HUES48 (cell line): Measurements from ENCODE around the gene SMC1B.
"Not testable (repeated sequence)": the region's sequence is repeated elsewhere in the genome, so short reads cannot be mapped to it uniquely, and the experiment has no call there.

Experiments used
- H3K27ac ChIP-seq: one replicate; pipeline ENCODE4 v1.7.0; 2013; ENCODE audit warnings: low read depth, low read length, inconsistent platforms
- H3K27me3 ChIP-seq: 2 replicates; pipeline ENCODE4 v1.6.1; 2013; ENCODE audit warnings: mild to moderate bottlenecking, low read length; ENCODE audit not compliant: control insufficient read depth, insufficient read depth
- H3K36me3 ChIP-seq: 2 replicates; pipeline ENCODE4 v1.6.1; 2013; ENCODE audit warnings: low read length; ENCODE audit not compliant: control insufficient read depth, insufficient read depth
- H3K4me1 ChIP-seq: 2 replicates; pipeline ENCODE4 v1.6.1; 2013; ENCODE audit warnings: mild to moderate bottlenecking, low read length; ENCODE audit not compliant: control insufficient read depth, insufficient read depth
- H3K4me3 ChIP-seq: 2 replicates; pipeline ENCODE4 v1.5.1; 2013; ENCODE audit warnings: mild to moderate bottlenecking, low read depth, low read length
- H3K9ac ChIP-seq: 2 replicates; pipeline ENCODE4 v1.6.1; 2013; ENCODE audit warnings: mild to moderate bottlenecking, low read depth, low read length, moderate library complexity
- H3K9me3 ChIP-seq: 2 replicates; pipeline ENCODE4 v1.6.1; 2013; ENCODE audit warnings: low read length; ENCODE audit not compliant: control insufficient read depth, insufficient read depth

The SMC1B gene

GRCh38 chr22:45444168-45444567 lies 30.8 kb upstream of the SMC1B start:
- Histone ChIP-seq H3K27ac (no peak overlapping the region), H3K9me3 (no peaks in the 10 kb centered on the region), H3K36me3 (no peaks in the 10 kb centered on the region), H3K9ac (no peak overlapping the region), H3K4me3 (no peak overlapping the region), H3K27me3 (no peaks in the 10 kb centered on the region), H3K4me1 (no peaks in the 10 kb centered on the region)

GRCh38 chr22:45442116-45442515 lies 28.7 kb upstream of the SMC1B start:
- H3K27ac ChIP-seq = no peak overlapping the region
- H3K9me3 ChIP-seq = no peaks in the 10 kb centered on the region

GRCh38 chr22:45441138-45441537 lies 27.7 kb upstream of the SMC1B start:
- Histone ChIP-seq H3K9me3 (no peaks in the 10 kb centered on the region), H3K27me3 (no peaks in the 10 kb centered on the region), H3K9ac (no peak overlapping the region), H3K36me3 (no peaks in the 10 kb centered on the region), H3K4me3 (no peak overlapping the region), H3K27ac (no peak overlapping the region), H3K4me1 (no peaks in the 10 kb centered on the region)

More at GRCh38 chr22:45442116-45442515, 28.7 kb upstream of the SMC1B start:
- H3K4me3 ChIP-seq = no peak overlapping the region
- H3K36me3 ChIP-seq = no peaks in the 10 kb centered on the region
- H3K27me3 ChIP-seq = no peaks in the 10 kb centered on the region
- H3K9ac ChIP-seq = no peak overlapping the region
- H3K4me1 ChIP-seq = no peaks in the 10 kb centered on the region

- H3K4me3 ChIP-seq, H3K27me3 ChIP-seq, H3K9ac ChIP-seq, H3K9me3 ChIP-seq, H3K27ac ChIP-seq, H3K4me1 ChIP-seq, H3K36me3 ChIP-seq: not testable (repeated sequence)
These were observed 27.3 kb upstream of the SMC1B start for GRCh38 chr22:45440688-45441087.

- no peak overlapping the region for H3K27ac ChIP-seq
These were observed 24.9 kb upstream of the SMC1B start for GRCh38 chr22:45438336-45438735.

GRCh38 chr22:45436871-45437517 lies 23.6 kb upstream of the SMC1B start:
- not testable (repeated sequence) for H3K27me3 ChIP-seq, H3K36me3 ChIP-seq, H3K4me3 ChIP-seq, H3K4me1 ChIP-seq, H3K27ac ChIP-seq, H3K9me3 ChIP-seq, H3K9ac ChIP-seq

More at GRCh38 chr22:45438336-45438735, 24.9 kb upstream of the SMC1B start:
- Histone ChIP-seq H3K36me3 (no peaks in the 10 kb centered on the region), H3K4me1 (peaks cover 7% of the 10 kb centered on the region; the same call in 1 of the 2 replicates), H3K27me3 (no peaks in the 10 kb centered on the region), H3K9ac (no peak overlapping the region), H3K9me3 (no peaks in the 10 kb centered on the region), H3K4me3 (no peak overlapping the region)

GRCh38 chr22:45435544-45436139 lies 22.2 kb upstream of the SMC1B start:
- H3K36me3 ChIP-seq = no peaks in the 10 kb centered on the region
- H3K27ac ChIP-seq = no peak overlapping the region
- H3K4me3 ChIP-seq = no peak overlapping the region
- H3K9ac ChIP-seq = no peak overlapping the region
- no peaks in the 10 kb centered on the region for H3K27me3 ChIP-seq
- H3K9me3 ChIP-seq = no peaks in the 10 kb centered on the region
- peaks cover 7% of the 10 kb centered on the region; the same call in 1 of the 2 replicates for H3K4me1 ChIP-seq

- H3K4me3 ChIP-seq = no peak overlapping the region
- no peak overlapping the region for H3K27ac ChIP-seq
- H3K27me3 ChIP-seq = no peaks in the 10 kb centered on the region
- H3K36me3 ChIP-seq = no peaks in the 10 kb centered on the region
- H3K9me3 ChIP-seq = no peaks in the 10 kb centered on the region
- H3K9ac ChIP-seq = no peak overlapping the region
- peaks cover 7% of the 10 kb centered on the region; the same call in 1 of the 2 replicates for H3K4me1 ChIP-seq
These were observed 21.6 kb upstream of the SMC1B start for GRCh38 chr22:45434981-45435380.

GRCh38 chr22:45430871-45431270 lies 17.5 kb upstream of the SMC1B start:
- Histone ChIP-seq H3K9ac (no peak overlapping the region), H3K27me3 (no peaks in the 10 kb centered on the region), H3K9me3 (no peaks in the 10 kb centered on the region), H3K4me1 (peaks cover 7% of the 10 kb centered on the region; the same call in 1 of the 2 replicates), H3K36me3 (no peaks in the 10 kb centered on the region), H3K27ac (no peak overlapping the region), H3K4me3 (no peak overlapping the region)

GRCh38 chr22:45429981-45430775 lies 16.8 kb upstream of the SMC1B start:
- peaks cover 4% of the 10 kb centered on the region; the same call in 1 of the 2 replicates for H3K4me1 ChIP-seq
- H3K27me3 ChIP-seq = no peaks in the 10 kb centered on the region
- H3K4me3 ChIP-seq = no peak overlapping the region
- H3K36me3 ChIP-seq = no peaks in the 10 kb centered on the region
- no peaks in the 10 kb centered on the region for H3K9me3 ChIP-seq
- H3K9ac ChIP-seq = no peak overlapping the region
- no peak overlapping the region for H3K27ac ChIP-seq

GRCh38 chr22:45429424-45429823 lies 16.0 kb upstream of the SMC1B start:
- Histone ChIP-seq H3K36me3 (no peaks in the 10 kb centered on the region), H3K9ac (no peak overlapping the region), H3K4me1 (0 out of 2 replicates have a peak, but pooled peaks cover 2% of the 10 kb centered on the region), H3K27me3 (no peaks in the 10 kb centered on the region), H3K27ac (no peak overlapping the region), H3K4me3 (no peak overlapping the region), H3K9me3 (no peaks in the 10 kb centered on the region)
